Measurements from ENCODE around the gene CHAF1A.

DNA sequence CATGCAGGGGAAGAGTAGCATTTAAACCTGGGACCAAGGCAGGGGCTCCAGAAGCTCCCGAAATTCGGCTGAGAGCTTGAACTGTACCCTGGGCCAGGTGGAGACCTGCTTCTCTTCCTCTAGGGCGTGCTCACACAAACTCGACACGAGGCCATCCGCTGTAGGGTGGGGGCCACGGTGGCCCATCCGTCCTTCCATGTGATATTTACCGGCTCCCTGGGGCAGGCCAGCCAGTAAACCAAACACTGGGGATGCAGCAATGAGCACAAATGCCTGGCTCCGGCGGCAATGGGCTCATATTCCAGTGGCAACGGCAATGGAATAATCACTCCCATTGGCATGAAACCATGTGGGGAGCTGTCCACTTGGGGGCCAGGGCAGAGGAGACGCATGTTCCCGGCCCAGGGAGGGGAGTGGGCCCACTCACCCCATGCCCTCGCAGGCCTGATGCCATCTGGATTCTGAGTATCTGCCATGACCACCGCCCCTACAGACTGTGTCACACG is 12.9 kb upstream of the CHAF1A start:
- TF ChIP-seq ZNF548 (tag by site-specific recombination; IDR thresholded peaks at IDR 0.05) (no peak), ZNF175 (tag by site-specific recombination; IDR thresholded peaks at IDR 0.05) (no peak), ZNF133 (tag by site-specific recombination; IDR thresholded peaks at IDR 0.05) (no peak)

All from HEK293 (cell line).